ENCODE measurements around the gene LSM14B.

- no peak for TF ChIP-seq CTCF (conservative IDR thresholded peaks at IDR 0.05; ENCODE audit: low read depth, low read length)
- no peak for TF ChIP-seq EZH2 (IDR thresholded peaks at IDR 0.05; ENCODE audit: borderline replicate concordance, low read depth, low read length, poor library complexity, severe bottlenecking)
Measured at GRCh38 chr20:62121776-62122653, at the start of gene LSM14B.
